PC-3 (cell line): ENCODE data around the gene IFI6. TPM values are rescaled to one million over a fixed set of nuclear protein-coding genes. Genes with fewer than 3 reads are reported as not detected.

Experiments
- ATAC-seq: fragments of 200-7000 bp; cut with Tn5 transposase; 2 replicates; pipeline ENCODE4 v1.9.1; 2020; ENCODE audit warnings: mild to moderate bottlenecking, moderate library complexity
- BruUV-seq: library from RNA; stranded (reverse); fragments of 400-500 nt; replicated peaks from 2 replicates; lab custom pipeline; 2021; lab: Mats Ljungman, UMichigan
- CTCF ChIA-PET: fragments of 300-600 bp; sonication (Branson Sonifier 250); formaldehyde crosslinking; loops from one replicate; lab custom pipeline; 2022; ENCODE audit warnings: antibody characterized with exemption; lab: Charles Lee
- POLR2A ChIA-PET: fragments of 300-600 bp; sonication (Branson Sonifier 250); formaldehyde crosslinking; loops from one replicate; lab custom pipeline; 2022; ENCODE audit warnings: antibody characterized with exemption; ENCODE audit not compliant: unreplicated experiment; lab: Charles Lee
- DNase-seq: peaks from one replicate; pipeline ENCODE4 v3.0.0-alpha.2; 2015
- H2AFZ ChIP-seq: fragments of 300-600 bp; sonication (generic); 2 replicates; pipeline ENCODE4 v1.6.0; 2016; ENCODE audit warnings: antibody characterized with exemption, low read length
- H3F3A ChIP-seq: fragments of 300-600 bp; sonication (generic); one replicate; pipeline ENCODE4 v1.6.0; 2017; ENCODE audit warnings: antibody characterized with exemption, low read length, control low read depth, mild to moderate bottlenecking; ENCODE audit not compliant: unreplicated experiment
- H3K27ac ChIP-seq: fragments of 300-600 bp; sonication (generic); 2 replicates; pipeline ENCODE4 v1.5.1; 2016; ENCODE audit warnings: mild to moderate bottlenecking, low read length
- H3K27me3 ChIP-seq: fragments of 300-600 bp; sonication (generic); 2 replicates; pipeline ENCODE4 v1.6.1; 2016; ENCODE audit warnings: low read length, mixed read lengths
- H3K36me3 ChIP-seq: fragments of 300-600 bp; sonication (generic); 2 replicates; pipeline ENCODE4 v1.6.1; 2016; ENCODE audit warnings: low read depth, mixed run types, low read length, mixed read lengths
- H3K4me1 ChIP-seq: fragments of 300-600 bp; sonication (generic); 2 replicates; pipeline ENCODE4 v1.5.1; 2016; ENCODE audit warnings: low read length; ENCODE audit not compliant: insufficient read depth
- H3K4me2 ChIP-seq: fragments of 300-600 bp; sonication (generic); 2 replicates; pipeline ENCODE4 v1.6.0; 2016; ENCODE audit warnings: low read length
- H3K4me3 ChIP-seq: fragments of 300-600 bp; sonication (generic); 2 replicates; pipeline ENCODE4 v1.5.1; 2016; ENCODE audit warnings: mild to moderate bottlenecking, low read length, mixed read lengths
- H3K79me2 ChIP-seq: fragments of 300-600 bp; sonication (generic); 2 replicates; pipeline ENCODE4 v1.6.1; 2017; ENCODE audit warnings: low read length, mixed read lengths
- H3K9ac ChIP-seq: fragments of 300-600 bp; sonication (generic); 2 replicates; pipeline ENCODE4 v1.6.0; 2016; ENCODE audit warnings: mild to moderate bottlenecking, low read length
- H3K9me2 ChIP-seq: fragments of 300-600 bp; sonication (generic); replicated peaks from 2 replicates; pipeline ENCODE4 v1.6.1; 2016; ENCODE audit warnings: mixed run types, low read length, mixed read lengths
- H3K9me3 ChIP-seq: fragments of 300-600 bp; sonication (generic); 2 replicates; pipeline ENCODE4 v1.6.1; 2016; ENCODE audit warnings: low read length, mixed read lengths
- H4K20me1 ChIP-seq: fragments of 300-600 bp; sonication (generic); 2 replicates; pipeline ENCODE4 v1.6.1; 2016; ENCODE audit warnings: low read length, mixed read lengths
- EZH2 ChIP-seq: fragments of 300-600 bp; sonication (generic); IDR thresholded peaks from one replicate; pipeline ENCODE4 v1.6.1; 2017; ENCODE audit warnings: antibody characterized with exemption, mild to moderate bottlenecking, low read length; ENCODE audit not compliant: unreplicated experiment
- EZH2phosphoT487 ChIP-seq: fragments of 300-600 bp; sonication (generic); IDR thresholded peaks from 2 replicates; pipeline ENCODE4 v1.6.1; 2018; ENCODE audit warnings: mild to moderate bottlenecking, antibody characterized with exemption, low read length, borderline replicate concordance
- intact Hi-C: fragments of 100-400 bp; cut with micrococcal nuclease; formaldehyde crosslinking; loops from 2 replicates; pipeline ENCODE4 v1.9.0; 2023
- total RNA-seq: library from RNA; depleted of rRNA; stranded (reverse); fragments of >200 nt; gene quantifications from 2 replicates; pipeline ENCODE4 v1.2.3, GENCODE V29; 2014
- TF ChIP-seq, protein P1 (sequence below): fragments of 300-600 bp; sonication (generic); conservative IDR thresholded peaks from 2 replicates; pipeline ENCODE4 v1.5.1; 2017; ENCODE audit warnings: antibody characterized with exemption, low read depth, mild to moderate bottlenecking, low read length

IFI6 gene
- total RNA-seq, 1 experiment from 2014 or later: 16.5 TPM

DNA sequence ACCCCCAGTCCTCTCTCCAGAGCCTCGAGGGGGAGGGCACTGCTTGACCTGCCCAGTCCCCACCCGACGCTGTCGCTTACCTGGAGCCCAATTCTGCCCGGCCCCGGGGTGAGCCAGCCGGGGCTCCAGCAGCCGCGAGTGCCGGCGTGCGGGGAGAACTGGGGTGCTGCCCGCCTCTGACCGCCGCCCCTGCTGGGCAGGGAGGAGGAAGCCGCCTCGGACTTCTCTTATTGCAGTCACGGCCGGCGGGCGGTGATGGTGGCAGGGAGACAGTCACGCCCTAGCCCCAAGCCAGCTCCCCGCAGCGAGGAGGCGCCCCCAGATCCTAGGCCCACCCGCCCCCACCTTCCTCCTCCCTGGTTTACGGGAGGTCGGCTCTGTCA lies 37.0 kb downstream of the IFI6 start, which contains the start of gene FGR:
TSS of gene FGR (minus strand) at position 201 of the 383 bp plus-strand sequence. CDS start 11,269 bp downstream, outside the sequence.
- no TSS peak for BruUV-seq
- Histone ChIP-seq H3K9ac (no peak within 1 kb of the TSS), H3K9me2 (no peaks in the 10 kb centered on the region), H3K9me3 (no peaks in the 10 kb centered on the region), H3K4me1 (no peaks in the 10 kb centered on the region), H3K36me3 (no peaks in the 10 kb centered on the region), H4K20me1 (no peaks in the 10 kb centered on the region), H3F3A (no peaks in the 10 kb centered on the region), H3K27ac (no peak within 1 kb of the TSS), H3K4me3 (no peak within 1 kb of the TSS), H3K79me2 (no peaks in the 10 kb centered on the region), H3K27me3 (no peaks in the 10 kb centered on the region), H2AFZ (no peak within 1 kb of the TSS), H3K4me2 (no peak within 1 kb of the TSS)
- no peak for ATAC-seq
- POLR2A ChIA-PET: no interaction called here
- TF ChIP-seq EZH2: no peak
- TF ChIP-seq, protein P1, sequence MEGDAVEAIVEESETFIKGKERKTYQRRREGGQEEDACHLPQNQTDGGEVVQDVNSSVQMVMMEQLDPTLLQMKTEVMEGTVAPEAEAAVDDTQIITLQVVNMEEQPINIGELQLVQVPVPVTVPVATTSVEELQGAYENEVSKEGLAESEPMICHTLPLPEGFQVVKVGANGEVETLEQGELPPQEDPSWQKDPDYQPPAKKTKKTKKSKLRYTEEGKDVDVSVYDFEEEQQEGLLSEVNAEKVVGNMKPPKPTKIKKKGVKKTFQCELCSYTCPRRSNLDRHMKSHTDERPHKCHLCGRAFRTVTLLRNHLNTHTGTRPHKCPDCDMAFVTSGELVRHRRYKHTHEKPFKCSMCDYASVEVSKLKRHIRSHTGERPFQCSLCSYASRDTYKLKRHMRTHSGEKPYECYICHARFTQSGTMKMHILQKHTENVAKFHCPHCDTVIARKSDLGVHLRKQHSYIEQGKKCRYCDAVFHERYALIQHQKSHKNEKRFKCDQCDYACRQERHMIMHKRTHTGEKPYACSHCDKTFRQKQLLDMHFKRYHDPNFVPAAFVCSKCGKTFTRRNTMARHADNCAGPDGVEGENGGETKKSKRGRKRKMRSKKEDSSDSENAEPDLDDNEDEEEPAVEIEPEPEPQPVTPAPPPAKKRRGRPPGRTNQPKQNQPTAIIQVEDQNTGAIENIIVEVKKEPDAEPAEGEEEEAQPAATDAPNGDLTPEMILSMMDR: no peak
- TF ChIP-seq EZH2phosphoT487: no peak
- CTCF ChIA-PET: no interaction called here
- DNase-seq: no peak
- intact Hi-C loops: no loop called here

DNA sequence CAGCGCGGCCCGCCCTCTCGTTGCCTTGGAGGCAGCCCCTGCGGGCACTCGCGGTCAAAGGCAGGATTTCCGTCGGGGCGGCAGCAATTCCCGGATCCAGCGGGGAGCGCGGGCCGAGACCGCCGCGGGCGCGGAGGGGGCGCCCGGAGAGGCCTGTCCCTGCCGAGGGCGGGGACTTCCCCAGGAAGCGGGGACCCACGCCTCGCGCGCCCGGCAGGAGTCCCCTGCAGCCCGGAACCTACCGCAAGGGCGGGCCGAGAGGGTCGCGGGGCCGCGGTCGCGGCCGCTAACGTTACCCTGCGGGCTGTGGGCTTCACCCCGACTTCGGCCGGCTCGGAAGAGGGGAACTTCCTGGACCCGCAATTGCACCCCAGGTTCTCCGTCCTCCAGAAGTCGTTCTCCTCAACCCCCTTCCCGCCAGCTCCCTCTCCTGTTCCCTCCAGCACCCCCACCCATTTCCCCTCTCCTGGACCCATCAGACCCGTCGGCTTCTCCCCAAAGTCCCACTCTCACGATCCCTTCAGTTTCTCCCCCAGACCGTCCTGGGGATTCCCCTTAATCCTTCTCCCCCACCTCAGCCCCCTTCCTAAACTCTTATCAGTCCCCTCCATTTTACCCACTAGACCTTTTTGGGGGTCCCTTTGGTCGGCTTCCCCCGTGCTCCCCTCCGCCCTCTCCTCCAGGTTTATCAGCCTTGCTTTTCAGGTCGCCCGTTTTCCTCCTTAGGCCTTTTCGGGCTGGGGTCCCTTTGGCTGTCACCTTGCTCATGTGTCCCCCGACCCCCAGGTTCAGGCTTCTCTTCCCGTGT lies 37.6 kb downstream of the IFI6 start:
- CTCF ChIA-PET: no interaction called here
- no peaks in the 10 kb centered on the region for H3K79me2 ChIP-seq
- no peaks in the 10 kb centered on the region for H3K36me3 ChIP-seq
- no peaks in the 10 kb centered on the region for H3K9me3 ChIP-seq
- no TSS peak for BruUV-seq
- no peak for TF ChIP-seq EZH2
- TF ChIP-seq EZH2phosphoT487: no peak
- TF ChIP-seq, protein P1: no peak
- no peak overlapping the region for H3K4me3 ChIP-seq
- H3K9ac ChIP-seq: no peak overlapping the region
- intact Hi-C loops: no loop called here
- no peak overlapping the region for H3K27ac ChIP-seq
- POLR2A ChIA-PET: no interaction called here
- H3K27me3 ChIP-seq: no peaks in the 10 kb centered on the region
- H3K4me2 ChIP-seq: no peak overlapping the region
- no peaks in the 10 kb centered on the region for H3F3A ChIP-seq
- H2AFZ ChIP-seq: no peak overlapping the region
- no peaks in the 10 kb centered on the region for H3K4me1 ChIP-seq
- H4K20me1 ChIP-seq: no peaks in the 10 kb centered on the region
- DNase-seq: no peak
- no peak for ATAC-seq
- no peaks in the 10 kb centered on the region for H3K9me2 ChIP-seq

DNA sequence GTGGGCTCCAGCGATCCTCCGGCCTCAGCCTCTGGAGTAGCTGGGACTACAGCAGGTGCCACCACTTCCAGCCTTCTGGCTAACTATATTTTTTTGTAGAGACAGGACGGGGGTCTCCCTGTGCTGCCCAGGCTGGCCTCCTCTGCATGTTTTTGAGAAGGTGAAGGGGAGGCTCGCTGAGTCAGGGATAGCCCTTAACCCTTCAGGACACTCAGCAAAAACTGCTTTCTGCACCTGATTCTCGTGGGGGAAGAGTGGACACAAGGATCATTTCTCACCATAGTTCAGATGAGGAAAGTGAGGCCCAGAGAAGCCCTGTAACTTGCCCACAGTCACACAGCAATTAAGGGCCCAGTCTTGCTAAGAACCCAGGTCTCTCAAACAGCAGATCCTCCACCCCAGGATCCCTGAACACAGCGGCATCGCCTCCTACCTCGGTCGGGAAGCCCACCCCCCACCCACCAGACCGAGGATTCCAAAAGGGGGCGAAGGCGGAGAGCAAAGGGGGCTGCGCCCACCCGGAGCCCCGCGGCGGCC lies 38.3 kb downstream of the IFI6 start:
- H2AFZ ChIP-seq: no peak overlapping the region
- H3F3A ChIP-seq: no peaks in the 10 kb centered on the region
- ATAC-seq: no peak
- no peak overlapping the region for H3K9ac ChIP-seq
- intact Hi-C loops: no loop called here
- DNase-seq: no peak
- H4K20me1 ChIP-seq: no peaks in the 10 kb centered on the region
- no peaks in the 10 kb centered on the region for H3K9me3 ChIP-seq
- H3K36me3 ChIP-seq: no peaks in the 10 kb centered on the region
- H3K9me2 ChIP-seq: no peaks in the 10 kb centered on the region
- TF ChIP-seq, protein P1: no peak
- POLR2A ChIA-PET: no interaction called here
- H3K79me2 ChIP-seq: no peaks in the 10 kb centered on the region
- no peaks in the 10 kb centered on the region for H3K4me1 ChIP-seq
- no TSS peak for BruUV-seq
- H3K4me2 ChIP-seq: no peak overlapping the region
- no peaks in the 10 kb centered on the region for H3K27me3 ChIP-seq
- CTCF ChIA-PET: no interaction called here
- no peak overlapping the region for H3K27ac ChIP-seq
- H3K4me3 ChIP-seq: no peak overlapping the region
